HepG2 (cell line): ENCODE data around the gene CHAF1A. TPM values are rescaled to one million over a fixed set of nuclear protein-coding genes. Genes with fewer than 3 reads are reported as not detected.

Source experiments
- ARNTL ChIP-seq: sonication (generic); formaldehyde crosslinking; IDR thresholded peaks from 2 replicates; pipeline ENCODE4 v1.4.0; 2020; ENCODE audit warnings: mild to moderate bottlenecking, missing genetic modification reagents
- BRCA1 ChIP-seq: sonication (generic); formaldehyde crosslinking; IDR thresholded peaks from 2 replicates; pipeline ENCODE4 v1.4.0; 2020; ENCODE audit warnings: missing genetic modification reagents
- CTCF ChIP-seq: sonication (generic); formaldehyde crosslinking; IDR thresholded peaks from 2 replicates; pipeline ENCODE4 v1.5.0; 2020; ENCODE audit warnings: mild to moderate bottlenecking, missing genetic modification reagents, moderate library complexity
- E2F2 ChIP-seq: sonication (generic); formaldehyde crosslinking; IDR thresholded peaks from 2 replicates; pipeline ENCODE4 v1.4.0; 2020; ENCODE audit warnings: missing genetic modification reagents, borderline replicate concordance
- GLMP ChIP-seq: sonication (generic); formaldehyde crosslinking; IDR thresholded peaks from 2 replicates; pipeline ENCODE4 v1.9.0; 2021; ENCODE audit warnings: missing genetic modification reagents, mild to moderate bottlenecking, borderline replicate concordance
- NFRKB ChIP-seq: fragments of 450-650 bp; IDR thresholded peaks from 2 replicates; pipeline ENCODE4 v1.6.1; 2017
- PAX8 ChIP-seq: sonication (generic); formaldehyde crosslinking; IDR thresholded peaks from 2 replicates; pipeline ENCODE4 v1.8.0; 2022; ENCODE audit warnings: mild to moderate bottlenecking, missing genetic modification reagents, borderline replicate concordance
- PREB ChIP-seq: sonication (generic); formaldehyde crosslinking; IDR thresholded peaks from 2 replicates; pipeline ENCODE4 v1.4.0; 2020; ENCODE audit warnings: missing genetic modification reagents
- PRMT3 ChIP-seq: sonication (generic); formaldehyde crosslinking; IDR thresholded peaks from 2 replicates; pipeline ENCODE4 v1.8.1; 2022; ENCODE audit warnings: low read depth, mild to moderate bottlenecking, moderate library complexity, missing genetic modification reagents, borderline replicate concordance
- RNF219 ChIP-seq: sonication (generic); formaldehyde crosslinking; IDR thresholded peaks from 2 replicates; pipeline ENCODE4 v1.5.0; 2020; ENCODE audit warnings: mild to moderate bottlenecking, missing genetic modification reagents
- SNAPC2 ChIP-seq: sonication (generic); formaldehyde crosslinking; IDR thresholded peaks from 2 replicates; pipeline ENCODE4 v1.8.1; 2022; ENCODE audit warnings: mild to moderate bottlenecking, missing genetic modification reagents
- TEAD2 ChIP-seq: sonication (generic); formaldehyde crosslinking; IDR thresholded peaks from 2 replicates; pipeline ENCODE4 v1.9.0; 2021; ENCODE audit warnings: missing genetic modification reagents
- ZNF350 ChIP-seq: sonication (generic); formaldehyde crosslinking; IDR thresholded peaks from 2 replicates; pipeline ENCODE4 v1.4.0; 2020; ENCODE audit warnings: mild to moderate bottlenecking, low read depth, missing genetic modification reagents, borderline replicate concordance
- ZNF547 ChIP-seq: sonication (generic); formaldehyde crosslinking; IDR thresholded peaks from 2 replicates; pipeline ENCODE4 v1.5.1; 2020; ENCODE audit warnings: mild to moderate bottlenecking, missing genetic modification reagents
- ZNF691 ChIP-seq: sonication (generic); formaldehyde crosslinking; IDR thresholded peaks from 2 replicates; pipeline ENCODE4 v1.4.0; 2020; ENCODE audit warnings: missing genetic modification reagents, low read depth, mild to moderate bottlenecking, borderline replicate concordance
- ZNF710 ChIP-seq: sonication (generic); formaldehyde crosslinking; IDR thresholded peaks from 2 replicates; pipeline ENCODE4 v1.5.0; 2020; ENCODE audit warnings: mild to moderate bottlenecking, missing genetic modification reagents, borderline replicate concordance
- ZSCAN31 ChIP-seq: sonication (generic); formaldehyde crosslinking; IDR thresholded peaks from 2 replicates; pipeline ENCODE4 v1.5.0; 2020; ENCODE audit warnings: low read depth, mild to moderate bottlenecking, missing genetic modification reagents
- polyA plus RNA-seq, 8 experiments: library from polyadenylated mRNA; depleted of rRNA in 3 of 8; stranded (reverse) in 7 of 8; unstranded in 1 of 8; fragments of >200 nt; fragmentation: Illumina TruSeq in 4 of 8; extraction: Trizol in 4 of 8; gene quantifications; 2 replicates each; pipeline versions ENCODE4 v1.2.1 to v1.2.3, GENCODE V29; 2011 to 2016; ENCODE audit warnings: low read depth in 4 of 8, missing spikeins in 1 of 8, mixed read lengths in 1 of 8; ENCODE audit not compliant: insufficient read depth in 1 of 8
- total RNA-seq, 5 experiments: library from RNA; depleted of rRNA; stranded (reverse); fragments of >200 nt; fragmentation: Illumina TruSeq; extraction: Trizol; gene quantifications; 2 replicates each; pipeline ENCODE4 v1.2.3, GENCODE V29; 2016; ENCODE audit warnings: low read depth in 1 of 5

Gene CHAF1A
- total and polyA plus RNA-seq, 2 of the 13 experiments (the other 11 are each of a cell fraction or from before 2014, with no cell fraction given) = 11.0 to 34.8 TPM

- TF ChIP-seq CTCF (CRISPR knock-in tag) (no peak), ZSCAN31 (CRISPR knock-in tag) (no peak), PREB (CRISPR knock-in tag) (0 out of 2 replicates have a peak, but pooled peaks have one; percentile 25), PAX8 (CRISPR knock-in tag) (no peak), TEAD2 (CRISPR knock-in tag) (no peak), ZNF691 (CRISPR knock-in tag) (no peak), SNAPC2 (CRISPR knock-in tag) (peak; percentile 35; the same call in 1 of the 2 replicates), RNF219 (CRISPR knock-in tag) (no peak), ZNF350 (peak; percentile 91; the same call in 1 of the 2 replicates), GLMP (CRISPR knock-in tag) (no peak), BRCA1 (CRISPR knock-in tag) (no peak; the same call in 1 of the 2 replicates), ZNF547 (CRISPR knock-in tag) (peak; percentile 59; the same call in 1 of the 2 replicates), ARNTL (CRISPR knock-in tag) (peak; percentile 100), E2F2 (no peak), ZNF710 (CRISPR knock-in tag) (peak; percentile 91), PRMT3 (CRISPR knock-in tag) (no peak), NFRKB (no peak)
Observed at GRCh38 chr19:4390567-4391305, 11.7 kb upstream of the CHAF1A start (continued).
